ENCODE measurements around the gene C10orf120. TPM values are rescaled to one million over a fixed set of nuclear protein-coding genes. Genes with fewer than 3 reads are reported as not detected.

Gene C10orf120
- total RNA-seq, 4 donors from 2014 or later: not detected

DNA sequence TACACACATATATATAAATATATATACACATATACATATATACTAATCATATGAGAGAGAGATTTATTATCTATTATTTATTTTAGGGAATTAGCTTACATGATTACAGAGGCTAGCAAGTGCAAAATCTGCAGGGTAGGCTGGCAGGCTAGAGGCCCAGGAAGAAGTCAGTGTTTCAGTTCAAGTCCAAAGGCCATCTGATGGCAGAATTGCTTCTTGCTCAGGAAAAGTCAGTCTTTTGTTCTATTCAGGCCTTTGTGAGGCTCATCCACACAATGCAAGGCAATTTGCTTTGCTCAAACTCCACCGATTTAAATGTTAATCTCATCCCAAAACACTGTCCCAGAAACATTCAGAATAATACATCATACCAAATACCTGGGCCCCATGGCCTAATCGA lies 2.6 kb upstream of the C10orf120 start:
- DNase-seq (ENCODE audit: extremely low spot score): no peak
- Histone ChIP-seq H3K27me3 (peaks cover 0 to 6% (median 0%) of the 10 kb centered on the region in 4 donors), H3K4me3 (no peak overlapping the region), H3K36me3 (no peaks in the 10 kb centered on the region), H3K9me3 (no peaks in the 10 kb centered on the region), H3K4me1 (no peaks in the 10 kb centered on the region), H3K27ac (replicated peaks in 1 of 4) (no peak overlapping the region)
- WGBS: 77% methylated on average over 2 of the region's 2 CpGs
- no peak for TF ChIP-seq EP300 (IDR thresholded peaks at IDR 0.05)
- no peak for TF ChIP-seq POLR2A (IDR thresholded peaks at IDR 0.05; ENCODE audit: low read depth)
- TF ChIP-seq, protein P1, sequence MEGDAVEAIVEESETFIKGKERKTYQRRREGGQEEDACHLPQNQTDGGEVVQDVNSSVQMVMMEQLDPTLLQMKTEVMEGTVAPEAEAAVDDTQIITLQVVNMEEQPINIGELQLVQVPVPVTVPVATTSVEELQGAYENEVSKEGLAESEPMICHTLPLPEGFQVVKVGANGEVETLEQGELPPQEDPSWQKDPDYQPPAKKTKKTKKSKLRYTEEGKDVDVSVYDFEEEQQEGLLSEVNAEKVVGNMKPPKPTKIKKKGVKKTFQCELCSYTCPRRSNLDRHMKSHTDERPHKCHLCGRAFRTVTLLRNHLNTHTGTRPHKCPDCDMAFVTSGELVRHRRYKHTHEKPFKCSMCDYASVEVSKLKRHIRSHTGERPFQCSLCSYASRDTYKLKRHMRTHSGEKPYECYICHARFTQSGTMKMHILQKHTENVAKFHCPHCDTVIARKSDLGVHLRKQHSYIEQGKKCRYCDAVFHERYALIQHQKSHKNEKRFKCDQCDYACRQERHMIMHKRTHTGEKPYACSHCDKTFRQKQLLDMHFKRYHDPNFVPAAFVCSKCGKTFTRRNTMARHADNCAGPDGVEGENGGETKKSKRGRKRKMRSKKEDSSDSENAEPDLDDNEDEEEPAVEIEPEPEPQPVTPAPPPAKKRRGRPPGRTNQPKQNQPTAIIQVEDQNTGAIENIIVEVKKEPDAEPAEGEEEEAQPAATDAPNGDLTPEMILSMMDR (IDR thresholded peaks at IDR 0.05): no peak
- TF ChIP-seq POLR2AphosphoS5 (IDR thresholded peaks at IDR 0.05): no peak
- intact Hi-C loops (cut with DNase I): loop anchor here (5.0 to 10.0 kb wide), 2 partner anchors 137 to 425 kb away; partner anchors contain the start of gene DMBT1

- 57% methylated on average over 2 of the region's 2 CpGs for WGBS
- no peaks in the 10 kb centered on the region for H3K9me3 ChIP-seq
- H3K4me3 ChIP-seq: no peak overlapping the region
- H3K27ac ChIP-seq (replicated peaks in 1 of 4): no peak overlapping the region
- H3K4me1 ChIP-seq: no peaks in the 10 kb centered on the region
- intact Hi-C loops (cut with DNase I): loop anchor here (5.0 to 10.0 kb wide), 2 partner anchors 137 to 424 kb away; partner anchors contain the start of gene DMBT1
- peaks cover 0 to 6% (median 0%) of the 10 kb centered on the region in 4 donors for H3K27me3 ChIP-seq
- no peaks in the 10 kb centered on the region for H3K36me3 ChIP-seq
- DNase-seq (ENCODE audit: extremely low spot score): no peak
- no peak for TF ChIP-seq EP300 (IDR thresholded peaks at IDR 0.05)
- TF ChIP-seq, protein P1 (IDR thresholded peaks at IDR 0.05): no peak
- TF ChIP-seq POLR2AphosphoS5 (IDR thresholded peaks at IDR 0.05): no peak
- TF ChIP-seq POLR2A (IDR thresholded peaks at IDR 0.05; ENCODE audit: low read depth): no peak
Observed at GRCh38 chr10:122701652-122702051, 2.0 kb upstream of the C10orf120 start.

GRCh38 chr10:122696687-122697086 lies 3.0 kb downstream of the C10orf120 start:
- TF ChIP-seq POLR2A (IDR thresholded peaks at IDR 0.05; ENCODE audit: low read depth): no peak
- no peak for TF ChIP-seq POLR2AphosphoS5 (IDR thresholded peaks at IDR 0.05)
- no peak for TF ChIP-seq EP300 (IDR thresholded peaks at IDR 0.05)
- TF ChIP-seq, protein P1 (IDR thresholded peaks at IDR 0.05): no peak
- Histone ChIP-seq H3K9me3 (no peaks in the 10 kb centered on the region), H3K36me3 (no peaks in the 10 kb centered on the region), H3K27ac (replicated peaks in 1 of 4) (no peak overlapping the region), H3K4me1 (no peaks in the 10 kb centered on the region), H3K4me3 (no peak overlapping the region), H3K27me3 (peaks cover 0 to 5% (median 0%) of the 10 kb centered on the region in 4 donors)
- DNase-seq (ENCODE audit: extremely low spot score): no peak
- 92% methylated on average over 1 of the region's 1 CpG for WGBS
- intact Hi-C loops (cut with DNase I): no loop called here

DNA sequence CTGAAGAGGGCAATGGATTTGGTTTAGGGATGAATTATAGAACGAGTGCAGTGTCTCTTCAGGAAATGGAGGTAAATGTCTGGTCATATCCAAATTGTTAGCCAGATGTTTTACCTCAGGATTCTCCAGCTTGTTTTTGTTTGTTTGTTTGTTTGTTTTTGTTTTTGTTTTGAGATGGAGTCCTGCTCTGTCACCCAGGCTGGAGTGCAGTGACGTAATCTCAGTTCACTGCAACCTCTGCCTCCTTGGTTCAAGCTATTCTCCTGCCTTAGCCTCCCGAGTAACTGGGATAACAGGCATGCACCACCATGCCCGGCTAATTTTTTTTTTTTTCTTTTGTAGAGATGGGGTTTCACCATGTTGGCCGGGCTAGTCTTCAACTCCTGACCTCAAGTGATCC lies 6.9 kb downstream of the C10orf120 start:
- 79% methylated on average over 5 of the region's 5 CpGs for WGBS
- intact Hi-C loops (cut with DNase I): no loop called here
- Histone ChIP-seq H3K27me3 (peaks cover 0 to 5% (median 0%) of the 10 kb centered on the region in 4 donors), H3K4me3 (no peak overlapping the region), H3K36me3 (no peaks in the 10 kb centered on the region), H3K4me1 (peaks cover 0 to 8% (median 6%) of the 10 kb centered on the region in 4 donors), H3K27ac (replicated peaks in 1 of 4) (no peak overlapping the region), H3K9me3 (no peaks in the 10 kb centered on the region)
- DNase-seq (ENCODE audit: extremely low spot score): no peak
- no peak for TF ChIP-seq POLR2A (IDR thresholded peaks at IDR 0.05; ENCODE audit: low read depth)
- TF ChIP-seq, protein P1 (IDR thresholded peaks at IDR 0.05): no peak
- TF ChIP-seq POLR2AphosphoS5 (IDR thresholded peaks at IDR 0.05): no peak
- no peak for TF ChIP-seq EP300 (IDR thresholded peaks at IDR 0.05)

All from esophagus muscularis mucosa (tissue), 4 donors.